ENCODE measurements around the gene ZNF554. TPM values are rescaled to one million over a fixed set of nuclear protein-coding genes. Genes with fewer than 3 reads are reported as not detected.

Gene ZNF554
- total RNA-seq, 1 donor from 2014 or later = 1.1 TPM

GRCh38 chr19:2854849-2855248 lies 35.2 kb downstream of the ZNF554 start:
- no peak for TF ChIP-seq CTCF (IDR thresholded peaks at IDR 0.05)
- no peak for DNase-seq (ENCODE audit: low spot score in 2 of 2)
- Histone ChIP-seq H3K36me3 (peaks cover 45 to 69% of the 10 kb centered on the region in 2 donors), H3K4me1 (no peaks in the 10 kb centered on the region), H3K9me3 (peaks cover 83 to 100% of the 10 kb centered on the region in 2 donors), H3K4me3 (no peak overlapping the region), H3K27ac (no peak overlapping the region), H3K27me3 (no peaks in the 10 kb centered on the region)
- intact Hi-C loops (cut with DNase I) = loop anchor here (10.0 kb wide), 1 partner anchor 190 kb away; no protein-coding TSS in a partner anchor

GRCh38 chr19:2856457-2857050 lies 36.9 kb downstream of the ZNF554 start:
- intact Hi-C loops (cut with DNase I) = loop anchor here (10.0 kb wide), 1 partner anchor 192 kb away; no protein-coding TSS in a partner anchor
- Histone ChIP-seq H3K36me3 (peaks cover 31 to 52% of the 10 kb centered on the region in 2 donors), H3K4me3 (no peak overlapping the region), H3K27me3 (no peaks in the 10 kb centered on the region), H3K4me1 (no peaks in the 10 kb centered on the region), H3K9me3 (peaks cover 74 to 90% of the 10 kb centered on the region in 2 donors), H3K27ac (no peak overlapping the region)
- no peak for TF ChIP-seq CTCF (IDR thresholded peaks at IDR 0.05)
- DNase-seq (ENCODE audit: low spot score in 2 of 2) = no peak

GRCh38 chr19:2858864-2859263 lies 39.2 kb downstream of the ZNF554 start:
- TF ChIP-seq CTCF (IDR thresholded peaks at IDR 0.05) = no peak
- Histone ChIP-seq H3K4me3 (no peak overlapping the region), H3K27me3 (no peaks in the 10 kb centered on the region), H3K36me3 (peaks cover 8 to 29% of the 10 kb centered on the region in 2 donors), H3K4me1 (no peaks in the 10 kb centered on the region), H3K27ac (no peak overlapping the region), H3K9me3 (peaks cover 51 to 67% of the 10 kb centered on the region in 2 donors)
- intact Hi-C loops (cut with DNase I) = loop anchor here (10.0 kb wide), 1 partner anchor 194 kb away; no protein-coding TSS in a partner anchor
- no peak for DNase-seq (ENCODE audit: low spot score in 2 of 2)

- DNase-seq (ENCODE audit: low spot score in 2 of 2) = no peak
- Histone ChIP-seq H3K9me3 (peaks cover 11 to 18% of the 10 kb centered on the region in 2 donors), H3K27me3 (no peaks in the 10 kb centered on the region), H3K4me1 (no peaks in the 10 kb centered on the region), H3K27ac (no peak overlapping the region), H3K36me3 (no peaks in the 10 kb centered on the region), H3K4me3 (no peak overlapping the region)
- intact Hi-C loops (cut with DNase I) = no loop called here
- no peak for TF ChIP-seq CTCF (IDR thresholded peaks at IDR 0.05)
These were observed 44.1 kb downstream of the ZNF554 start for GRCh38 chr19:2863816-2864215.

GRCh38 chr19:2865334-2866100 lies 45.8 kb downstream of the ZNF554 start:
- DNase-seq (ENCODE audit: low spot score in 2 of 2) = no peak
- peaks cover 0 to 3% of the 10 kb centered on the region in 2 donors for H3K9me3 ChIP-seq
- H3K27ac ChIP-seq = no peak overlapping the region
- no peak for TF ChIP-seq CTCF (IDR thresholded peaks at IDR 0.05)
- no peaks in the 10 kb centered on the region for H3K36me3 ChIP-seq
- no peaks in the 10 kb centered on the region for H3K27me3 ChIP-seq
- no peaks in the 10 kb centered on the region for H3K4me1 ChIP-seq
- no peak overlapping the region for H3K4me3 ChIP-seq
- intact Hi-C loops (cut with DNase I) = no loop called here
